Measurements from ENCODE around the gene DLL4.

The DLL4 gene

DNA sequence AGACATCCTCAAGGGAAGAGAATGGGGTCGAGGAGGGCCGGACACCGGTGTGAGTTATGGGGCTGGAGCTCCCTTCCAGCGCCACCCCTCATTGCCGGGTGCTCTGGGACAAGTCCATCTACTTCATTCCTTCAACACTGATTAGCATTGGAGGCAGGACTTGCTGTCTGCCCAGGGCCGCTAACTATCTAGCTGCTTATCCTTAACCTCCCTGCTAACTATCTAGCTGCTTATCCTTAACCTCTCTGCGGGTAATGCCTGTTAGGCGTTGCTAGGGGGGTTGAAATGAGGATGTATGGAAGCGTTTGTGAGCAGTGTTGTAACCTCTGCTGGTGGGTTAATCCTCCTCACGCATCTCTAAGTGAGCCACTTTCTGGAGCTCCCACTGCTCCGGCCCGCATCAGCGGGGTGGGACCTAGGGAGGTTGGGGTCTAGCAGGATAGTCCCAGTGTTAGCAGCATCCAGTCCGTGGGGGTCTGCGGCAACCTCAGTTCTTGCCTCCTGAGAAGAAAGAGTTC, 13.3 kb downstream of the DLL4 start:
- Histone ChIP-seq H3K4me2 (ENCODE audit: insufficient read depth, low read length) (peak overlapping the region; percentile 99), H3K9me3 (ENCODE audit: insufficient read depth, low read length, severe bottlenecking) (no peaks in the 10 kb centered on the region), H3K4me3 (ENCODE audit: low read depth in 1 of 2, low read length in 2 of 2) (peak overlapping the region; percentile 35 to 89; a peak in 3 of 4 replicates), H2AFZ (ENCODE audit: low read depth, low read length) (peak overlapping the region; percentile 91), H3K9ac (ENCODE audit: low read depth, low read length) (peak overlapping the region; percentile 67), H4K20me1 (ENCODE audit: insufficient read depth, low read length) (peaks cover 3% of the 10 kb centered on the region; the same call in 1 of the 2 replicates), H3K27me3 (ENCODE audit: insufficient read depth, low read length, poor library complexity) (no peaks in the 10 kb centered on the region), H3K79me2 (ENCODE audit: insufficient read depth, low read length) (no peaks in the 10 kb centered on the region), H3K27ac (ENCODE audit: low read length) (peak overlapping the region; percentile 47), H3K4me1 (ENCODE audit: insufficient read depth, low read length) (peaks cover 32% of the 10 kb centered on the region), H3K36me3 (ENCODE audit: insufficient read depth, low read length) (no peaks in the 10 kb centered on the region)
- ATAC-seq (ENCODE audit: insufficient read depth, low read depth) (peak; percentile 29; the same call in 2 of the 3 replicates), DNase-seq (no peak)
- TF ChIP-seq, protein P1, sequence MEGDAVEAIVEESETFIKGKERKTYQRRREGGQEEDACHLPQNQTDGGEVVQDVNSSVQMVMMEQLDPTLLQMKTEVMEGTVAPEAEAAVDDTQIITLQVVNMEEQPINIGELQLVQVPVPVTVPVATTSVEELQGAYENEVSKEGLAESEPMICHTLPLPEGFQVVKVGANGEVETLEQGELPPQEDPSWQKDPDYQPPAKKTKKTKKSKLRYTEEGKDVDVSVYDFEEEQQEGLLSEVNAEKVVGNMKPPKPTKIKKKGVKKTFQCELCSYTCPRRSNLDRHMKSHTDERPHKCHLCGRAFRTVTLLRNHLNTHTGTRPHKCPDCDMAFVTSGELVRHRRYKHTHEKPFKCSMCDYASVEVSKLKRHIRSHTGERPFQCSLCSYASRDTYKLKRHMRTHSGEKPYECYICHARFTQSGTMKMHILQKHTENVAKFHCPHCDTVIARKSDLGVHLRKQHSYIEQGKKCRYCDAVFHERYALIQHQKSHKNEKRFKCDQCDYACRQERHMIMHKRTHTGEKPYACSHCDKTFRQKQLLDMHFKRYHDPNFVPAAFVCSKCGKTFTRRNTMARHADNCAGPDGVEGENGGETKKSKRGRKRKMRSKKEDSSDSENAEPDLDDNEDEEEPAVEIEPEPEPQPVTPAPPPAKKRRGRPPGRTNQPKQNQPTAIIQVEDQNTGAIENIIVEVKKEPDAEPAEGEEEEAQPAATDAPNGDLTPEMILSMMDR (IDR thresholded peaks at IDR 0.05; ENCODE audit: borderline replicate concordance, extremely low read depth, low read length, poor library complexity, severe bottlenecking): no peak
- TF ChIP-seq EZH2 (IDR thresholded peaks at IDR 0.05; ENCODE audit: borderline replicate concordance, low read depth, low read length, severe bottlenecking): no peak

DNA sequence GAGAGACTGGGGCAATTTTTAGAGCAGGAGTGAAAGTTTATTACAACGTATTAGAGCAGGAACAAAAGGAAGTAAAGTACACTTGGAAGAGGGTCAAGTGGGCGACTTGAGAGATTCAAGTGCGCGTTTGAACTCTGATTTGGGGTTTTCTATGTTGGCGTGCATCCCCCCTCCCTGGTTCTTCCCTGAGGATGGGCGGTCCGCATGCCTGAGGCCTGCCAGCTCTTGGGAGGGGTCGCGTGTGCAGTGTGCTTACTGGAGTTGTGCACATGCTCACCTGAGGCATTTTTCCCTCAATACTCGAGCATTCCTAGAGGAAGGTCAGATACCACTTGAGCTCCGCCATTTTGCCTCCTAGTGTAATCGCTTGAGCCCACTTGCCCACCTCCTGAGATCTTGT, 13.7 kb downstream of the DLL4 start:
- Histone ChIP-seq H2AFZ (ENCODE audit: low read depth, low read length) (peak overlapping the region; percentile 91), H3K4me2 (ENCODE audit: insufficient read depth, low read length) (peak overlapping the region; percentile 99)

DNA sequence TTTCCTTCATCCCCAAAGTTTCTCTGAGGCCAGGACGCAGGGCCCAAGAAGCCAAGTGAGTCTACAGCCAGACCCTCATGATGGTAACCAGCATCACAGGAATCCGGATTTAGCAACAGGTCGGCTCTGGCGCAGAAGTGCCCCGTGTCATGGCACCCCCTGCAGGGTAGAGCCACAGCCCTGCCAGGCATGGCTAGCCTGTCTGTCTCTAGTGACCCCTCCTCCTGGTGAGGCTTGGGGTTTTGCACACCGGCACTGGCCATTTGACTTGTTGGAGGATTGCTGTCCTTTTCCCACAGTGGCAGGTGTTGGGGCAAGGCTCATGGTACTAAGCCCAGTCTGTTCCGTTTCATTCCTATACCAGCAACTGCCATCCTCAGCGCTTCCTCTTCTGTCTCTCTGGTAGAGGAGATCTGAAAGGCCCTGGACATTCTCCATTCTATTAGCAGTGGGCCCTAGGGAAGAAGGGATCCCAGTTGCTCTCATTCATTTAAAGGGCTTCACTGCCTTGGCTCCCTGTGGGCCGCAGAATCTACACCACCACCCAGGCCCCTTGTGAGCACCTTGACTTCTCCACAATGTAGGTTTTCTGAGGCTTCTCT, 14.7 kb downstream of the DLL4 start:
- Histone ChIP-seq H4K20me1 (ENCODE audit: insufficient read depth, low read length) (peaks cover 3% of the 10 kb centered on the region; the same call in 1 of the 2 replicates), H3K4me2 (ENCODE audit: insufficient read depth, low read length) (peak overlapping the region; percentile 99; the same call in 1 of the 2 replicates), H3K9ac (ENCODE audit: low read depth, low read length) (no peak overlapping the region), H3K4me3 (ENCODE audit: low read depth in 1 of 2, low read length in 2 of 2) (no peak overlapping the region), H3K36me3 (ENCODE audit: insufficient read depth, low read length) (no peaks in the 10 kb centered on the region), H3K27ac (ENCODE audit: low read length) (no peak overlapping the region), H3K9me3 (ENCODE audit: insufficient read depth, low read length, severe bottlenecking) (no peaks in the 10 kb centered on the region), H3K27me3 (ENCODE audit: insufficient read depth, low read length, poor library complexity) (no peaks in the 10 kb centered on the region), H3K79me2 (ENCODE audit: insufficient read depth, low read length) (no peaks in the 10 kb centered on the region), H3K4me1 (ENCODE audit: insufficient read depth, low read length) (peaks cover 32% of the 10 kb centered on the region), H2AFZ (ENCODE audit: low read depth, low read length) (no peak overlapping the region)
- ATAC-seq (ENCODE audit: insufficient read depth, low read depth) (no peak), DNase-seq (no peak)
- no peak for TF ChIP-seq EZH2 (IDR thresholded peaks at IDR 0.05; ENCODE audit: borderline replicate concordance, low read depth, low read length, severe bottlenecking)
- TF ChIP-seq, protein P1 (IDR thresholded peaks at IDR 0.05; ENCODE audit: borderline replicate concordance, extremely low read depth, low read length, poor library complexity, severe bottlenecking): no peak

More for the DNA sequence above, 13.7 kb downstream of the DLL4 start:
- Histone ChIP-seq H3K79me2 (ENCODE audit: insufficient read depth, low read length) (no peaks in the 10 kb centered on the region), H3K36me3 (ENCODE audit: insufficient read depth, low read length) (no peaks in the 10 kb centered on the region), H3K9me3 (ENCODE audit: insufficient read depth, low read length, severe bottlenecking) (no peaks in the 10 kb centered on the region), H3K27me3 (ENCODE audit: insufficient read depth, low read length, poor library complexity) (no peaks in the 10 kb centered on the region), H3K4me3 (ENCODE audit: low read depth in 1 of 2, low read length in 2 of 2) (peak overlapping the region; percentile 35 to 89; a peak in 3 of 4 replicates), H4K20me1 (ENCODE audit: insufficient read depth, low read length) (peaks cover 3% of the 10 kb centered on the region; the same call in 1 of the 2 replicates), H3K4me1 (ENCODE audit: insufficient read depth, low read length) (peaks cover 32% of the 10 kb centered on the region), H3K27ac (ENCODE audit: low read length) (peak overlapping the region; percentile 47; the same call in 1 of the 2 replicates), H3K9ac (ENCODE audit: low read depth, low read length) (peak overlapping the region; percentile 67)
- ATAC-seq (ENCODE audit: insufficient read depth, low read depth): no peak
- no peak for DNase-seq
- TF ChIP-seq, protein P1 (IDR thresholded peaks at IDR 0.05; ENCODE audit: borderline replicate concordance, extremely low read depth, low read length, poor library complexity, severe bottlenecking): no peak
- TF ChIP-seq EZH2 (IDR thresholded peaks at IDR 0.05; ENCODE audit: borderline replicate concordance, low read depth, low read length, severe bottlenecking): no peak
